GM12865 (cell line): ENCODE data around the gene ESR1.
"Not testable (repeated sequence)": the region's sequence is repeated elsewhere in the genome, so short reads cannot be mapped to it uniquely, and the experiment has no call there.

Experiments used
- DNase-seq: peaks from one replicate; pipeline ENCODE4 v3.0.0; 2010; ENCODE audit warnings: low read depth
- H3K4me3 ChIP-seq: 2 replicates; pipeline ENCODE4 v1.5.1; 2011; ENCODE audit warnings: mild to moderate bottlenecking, low read depth, low read length, control low read depth
- TF ChIP-seq, protein P1 (sequence below): IDR thresholded peaks from 2 replicates; pipeline ENCODE4 v1.5.1; 2011; ENCODE audit warnings: low read length, control low read depth, low read depth, inconsistent platforms; ENCODE audit not compliant: insufficient read depth; ENCODE audit errors: missing control alignments

ESR1 gene

DNA sequence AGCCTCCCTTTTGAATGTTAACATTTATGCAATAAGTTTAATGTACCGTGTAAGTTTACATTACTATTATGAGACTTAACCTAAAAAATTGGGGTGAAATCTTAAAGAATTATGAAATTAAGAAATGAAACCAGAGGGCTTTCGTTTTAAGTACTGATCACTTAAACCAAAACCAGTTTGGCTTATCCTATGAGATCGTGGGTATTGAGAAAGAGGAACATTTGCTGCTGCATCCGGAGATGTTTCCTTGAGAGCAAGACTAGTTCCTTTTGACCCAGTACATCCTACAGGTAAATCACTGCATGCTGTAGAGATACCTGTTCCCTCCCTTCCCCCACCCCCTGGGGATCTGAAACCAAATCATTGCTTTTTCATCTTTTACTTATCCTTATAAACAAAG, 201.3 kb downstream of the ESR1 start:
- peak; percentile 5 for DNase-seq
- TF ChIP-seq, protein P1, sequence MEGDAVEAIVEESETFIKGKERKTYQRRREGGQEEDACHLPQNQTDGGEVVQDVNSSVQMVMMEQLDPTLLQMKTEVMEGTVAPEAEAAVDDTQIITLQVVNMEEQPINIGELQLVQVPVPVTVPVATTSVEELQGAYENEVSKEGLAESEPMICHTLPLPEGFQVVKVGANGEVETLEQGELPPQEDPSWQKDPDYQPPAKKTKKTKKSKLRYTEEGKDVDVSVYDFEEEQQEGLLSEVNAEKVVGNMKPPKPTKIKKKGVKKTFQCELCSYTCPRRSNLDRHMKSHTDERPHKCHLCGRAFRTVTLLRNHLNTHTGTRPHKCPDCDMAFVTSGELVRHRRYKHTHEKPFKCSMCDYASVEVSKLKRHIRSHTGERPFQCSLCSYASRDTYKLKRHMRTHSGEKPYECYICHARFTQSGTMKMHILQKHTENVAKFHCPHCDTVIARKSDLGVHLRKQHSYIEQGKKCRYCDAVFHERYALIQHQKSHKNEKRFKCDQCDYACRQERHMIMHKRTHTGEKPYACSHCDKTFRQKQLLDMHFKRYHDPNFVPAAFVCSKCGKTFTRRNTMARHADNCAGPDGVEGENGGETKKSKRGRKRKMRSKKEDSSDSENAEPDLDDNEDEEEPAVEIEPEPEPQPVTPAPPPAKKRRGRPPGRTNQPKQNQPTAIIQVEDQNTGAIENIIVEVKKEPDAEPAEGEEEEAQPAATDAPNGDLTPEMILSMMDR = no peak
- H3K4me3 ChIP-seq = no peak overlapping the region

DNA sequence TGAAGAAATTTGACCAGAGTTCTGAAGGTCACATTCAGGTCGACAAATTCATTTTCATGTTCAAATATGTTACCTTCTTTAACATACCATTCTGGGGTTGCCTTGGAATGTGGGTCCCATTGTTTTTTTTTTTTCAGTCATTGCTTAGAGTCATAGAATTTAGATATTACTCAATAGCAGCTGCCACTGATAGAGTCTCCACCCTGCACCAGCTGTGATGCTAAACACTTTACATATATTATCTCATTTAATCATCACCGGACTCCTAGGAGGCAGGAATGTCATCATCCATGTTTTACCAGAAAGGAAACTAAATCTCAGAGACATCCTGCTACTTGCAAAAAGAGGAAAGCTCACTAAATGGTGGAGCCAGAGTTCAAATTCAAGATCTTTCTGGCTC, 204.7 kb downstream of the ESR1 start:
- TF ChIP-seq, protein P1 = no peak
- DNase-seq = no peak
- H3K4me3 ChIP-seq = no peak overlapping the region

DNA sequence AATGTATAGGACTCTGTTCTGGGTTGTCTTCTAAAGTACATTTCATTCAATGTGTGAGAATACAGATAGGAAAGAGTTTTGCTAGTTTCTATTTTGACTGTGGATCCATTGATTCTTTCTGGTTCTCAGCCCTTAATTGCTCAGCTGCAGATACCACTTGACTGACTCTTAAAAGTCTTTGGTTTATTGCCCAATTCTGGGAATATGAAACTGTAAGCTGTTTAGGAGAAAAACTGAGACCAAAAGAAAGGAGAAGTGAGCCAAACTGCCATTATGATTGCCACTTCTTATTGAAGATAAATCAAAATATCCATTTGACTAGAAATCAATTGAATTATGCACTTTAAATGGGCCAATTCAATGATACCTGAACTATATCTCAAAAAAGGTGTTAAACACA, 211.4 kb downstream of the ESR1 start:
- H3K4me3 ChIP-seq = no peak overlapping the region
- DNase-seq = no peak
- TF ChIP-seq, protein P1 = no peak

DNA sequence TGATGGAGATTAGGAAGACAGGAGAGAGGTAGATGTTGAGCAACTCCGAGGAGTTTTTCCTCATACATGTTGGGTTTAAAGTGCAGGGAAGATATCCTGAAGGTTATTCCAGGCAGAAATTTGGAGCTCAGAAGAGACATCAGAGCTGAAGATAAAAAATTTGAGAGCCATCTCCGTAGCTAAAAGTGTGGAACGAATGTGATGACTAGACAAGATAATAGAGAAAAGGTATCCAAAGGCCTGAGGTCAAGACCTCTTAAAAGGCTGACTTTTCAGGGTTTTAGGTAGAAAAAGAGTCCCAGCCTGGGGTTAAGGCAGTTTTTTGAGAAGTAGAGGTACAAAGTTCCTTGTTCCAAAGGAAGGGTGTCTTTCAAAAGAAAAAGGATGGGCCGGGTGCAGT, 214.8 kb downstream of the ESR1 start:
- H3K4me3 ChIP-seq = no peak overlapping the region
- TF ChIP-seq, protein P1 = no peak
- DNase-seq = no peak

DNA sequence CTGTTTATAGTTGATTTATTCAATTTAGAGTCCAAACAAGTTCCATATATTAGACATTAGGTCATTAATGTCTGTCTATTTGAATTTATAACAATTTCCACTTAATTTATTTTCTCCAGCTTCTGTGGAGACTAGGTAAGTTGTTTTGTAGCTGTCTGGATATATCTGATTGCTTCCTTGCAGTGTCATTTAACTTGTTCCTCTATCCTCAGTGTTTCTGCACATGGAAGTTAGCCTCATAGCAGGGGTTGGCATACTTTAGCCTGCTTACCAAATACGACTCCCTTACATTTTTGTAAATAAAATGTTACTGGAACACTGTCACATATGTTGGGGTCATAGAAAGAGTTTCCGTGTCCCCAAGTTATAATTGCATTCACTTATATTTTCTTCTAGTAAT, 216.1 kb downstream of the ESR1 start:
- TF ChIP-seq, protein P1 = no peak
- no peak for DNase-seq

DNA sequence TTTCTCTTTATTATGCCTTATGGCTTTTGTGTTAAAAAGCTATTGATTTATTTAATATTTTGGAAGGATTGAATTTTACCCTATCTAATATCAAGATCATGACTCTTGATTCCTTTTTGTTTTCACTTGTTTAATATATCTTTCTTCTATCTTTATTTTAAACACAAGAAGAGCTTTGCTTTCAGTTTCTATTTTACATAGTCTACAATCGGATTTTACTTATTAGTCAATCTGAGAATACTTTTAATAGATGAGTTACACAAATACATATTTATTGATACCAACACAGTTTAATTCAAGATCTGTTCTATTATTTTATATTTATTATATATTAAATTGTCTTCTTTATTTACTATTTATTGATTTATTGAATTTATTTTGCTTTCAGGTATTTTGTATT, 218.8 kb downstream of the ESR1 start:
- no peak for DNase-seq
- TF ChIP-seq, protein P1 = no peak
- H3K4me3 ChIP-seq = no peak overlapping the region

More for the DNA sequence above, 216.1 kb downstream of the ESR1 start:
- no peak overlapping the region for H3K4me3 ChIP-seq

DNA sequence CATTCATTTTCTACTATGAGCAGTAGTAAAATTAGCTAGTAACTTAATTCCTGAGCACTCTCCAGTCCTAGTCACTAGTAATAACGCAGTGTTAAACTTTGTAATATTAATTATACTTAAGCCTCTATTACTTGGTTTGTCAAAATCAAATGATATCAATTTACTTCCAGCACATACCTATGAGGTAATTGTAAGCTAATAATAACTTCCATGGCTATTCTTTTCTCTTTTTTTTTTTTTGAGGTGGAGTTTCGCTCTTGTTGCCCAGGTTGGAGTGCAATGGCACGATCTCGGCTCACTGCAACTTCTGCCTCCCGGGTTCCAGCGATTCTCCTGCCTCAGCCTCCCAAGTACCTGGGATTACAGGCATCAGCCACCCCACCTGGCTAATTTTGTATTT, 219.3 kb downstream of the ESR1 start:
- not testable (repeated sequence) for H3K4me3 ChIP-seq, DNase-seq

DNA sequence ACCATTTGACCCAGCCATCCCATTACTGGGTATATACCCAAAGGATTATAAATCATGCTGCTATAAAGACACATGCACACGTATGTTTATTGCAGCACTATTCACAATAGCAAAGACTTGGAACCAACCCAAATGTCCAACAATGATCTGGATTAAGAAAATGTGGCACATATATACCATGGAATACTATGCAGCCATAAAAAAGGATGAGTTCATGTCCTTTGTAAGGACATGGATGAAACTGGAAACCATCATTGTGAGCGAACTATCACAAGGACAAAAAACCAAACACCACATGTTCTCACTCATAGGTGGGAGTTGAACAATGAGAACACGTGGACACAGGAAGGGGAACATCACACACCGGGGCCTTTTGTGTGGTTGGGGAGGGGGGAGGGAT, 226.3 kb downstream of the ESR1 start:
- H3K4me3 ChIP-seq, DNase-seq: not testable (repeated sequence)
